Brain microvascular endothelial cell (primary cell): ENCODE data around the gene MPV17L2.

Source experiments
- DNase-seq: peaks from one replicate; pipeline ENCODE4 v3.0.0-alpha.2; 2020
- H3K27ac ChIP-seq: fragments of 250-450 bp; sonication (Bioruptor Pico); 2 replicates; pipeline ENCODE4 v1.5.1; 2020; ENCODE audit warnings: mild to moderate bottlenecking, moderate library complexity
- H3K27me3 ChIP-seq: fragments of 250-450 bp; sonication (Bioruptor Pico); replicated peaks from 2 replicates; pipeline ENCODE4 v1.5.1; 2020; ENCODE audit warnings: mild to moderate bottlenecking
- H3K36me3 ChIP-seq: fragments of 250-450 bp; sonication (Bioruptor Pico); replicated peaks from 2 replicates; pipeline ENCODE4 v1.5.1; 2020; ENCODE audit warnings: mild to moderate bottlenecking
- H3K4me3 ChIP-seq: 2 replicates; pipeline ENCODE4 v1.5.1; 2011; ENCODE audit warnings: low read depth, mild to moderate bottlenecking, control low read depth, low read length, moderate library complexity
- in situ Hi-C: cut with HindIII; loops from 2 replicates; pipeline ENCODE4 v1.10.0; 2017; ENCODE audit warnings: low sequenced_read_pairs, low pct_ligation_motif_present
- TF ChIP-seq, protein P1 (sequence below): IDR thresholded peaks from 2 replicates; pipeline ENCODE4 v1.5.1; 2011; ENCODE audit warnings: low read depth, mild to moderate bottlenecking, moderate library complexity, low read length, control low read depth, inconsistent platforms; ENCODE audit errors: missing control alignments

MPV17L2 gene

DNA sequence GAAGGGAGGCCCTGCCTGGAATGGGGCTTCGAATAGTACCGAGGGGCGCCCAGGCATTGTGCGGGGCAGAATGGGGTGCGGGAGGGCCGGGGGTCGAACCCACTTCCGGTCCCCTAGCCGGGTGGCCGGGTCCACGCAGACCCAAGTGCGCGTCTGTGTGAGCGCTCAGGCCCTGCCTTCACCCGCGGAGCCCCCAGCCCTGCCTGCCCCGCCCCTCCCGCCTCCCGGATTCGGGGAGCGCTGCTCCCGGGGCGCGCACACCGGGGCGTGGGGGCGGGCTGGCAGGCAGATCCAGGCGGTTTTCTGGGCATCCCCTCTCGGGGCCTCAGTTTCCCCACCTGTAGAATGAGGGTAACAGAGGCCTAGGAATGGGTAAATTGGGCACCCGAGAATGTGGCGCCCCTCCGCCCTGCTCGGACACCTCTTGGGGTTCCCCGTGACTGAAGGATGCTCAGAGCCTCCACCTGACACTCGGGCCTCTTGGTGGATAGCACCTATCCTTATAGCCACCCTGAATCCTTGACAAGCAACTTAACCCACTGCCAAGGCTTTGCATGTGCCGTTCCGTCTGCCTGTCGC, 39.4 kb upstream of the MPV17L2 start:
- Histone ChIP-seq H3K36me3 (peaks cover 2% of the 10 kb centered on the region), H3K27me3 (no peaks in the 10 kb centered on the region), H3K4me3 (peak overlapping the region; percentile 88), H3K27ac (peak overlapping the region; percentile 78)
- TF ChIP-seq, protein P1, sequence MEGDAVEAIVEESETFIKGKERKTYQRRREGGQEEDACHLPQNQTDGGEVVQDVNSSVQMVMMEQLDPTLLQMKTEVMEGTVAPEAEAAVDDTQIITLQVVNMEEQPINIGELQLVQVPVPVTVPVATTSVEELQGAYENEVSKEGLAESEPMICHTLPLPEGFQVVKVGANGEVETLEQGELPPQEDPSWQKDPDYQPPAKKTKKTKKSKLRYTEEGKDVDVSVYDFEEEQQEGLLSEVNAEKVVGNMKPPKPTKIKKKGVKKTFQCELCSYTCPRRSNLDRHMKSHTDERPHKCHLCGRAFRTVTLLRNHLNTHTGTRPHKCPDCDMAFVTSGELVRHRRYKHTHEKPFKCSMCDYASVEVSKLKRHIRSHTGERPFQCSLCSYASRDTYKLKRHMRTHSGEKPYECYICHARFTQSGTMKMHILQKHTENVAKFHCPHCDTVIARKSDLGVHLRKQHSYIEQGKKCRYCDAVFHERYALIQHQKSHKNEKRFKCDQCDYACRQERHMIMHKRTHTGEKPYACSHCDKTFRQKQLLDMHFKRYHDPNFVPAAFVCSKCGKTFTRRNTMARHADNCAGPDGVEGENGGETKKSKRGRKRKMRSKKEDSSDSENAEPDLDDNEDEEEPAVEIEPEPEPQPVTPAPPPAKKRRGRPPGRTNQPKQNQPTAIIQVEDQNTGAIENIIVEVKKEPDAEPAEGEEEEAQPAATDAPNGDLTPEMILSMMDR: no peak
- DNase-seq: no peak
- in situ Hi-C loops: no loop called here

DNA sequence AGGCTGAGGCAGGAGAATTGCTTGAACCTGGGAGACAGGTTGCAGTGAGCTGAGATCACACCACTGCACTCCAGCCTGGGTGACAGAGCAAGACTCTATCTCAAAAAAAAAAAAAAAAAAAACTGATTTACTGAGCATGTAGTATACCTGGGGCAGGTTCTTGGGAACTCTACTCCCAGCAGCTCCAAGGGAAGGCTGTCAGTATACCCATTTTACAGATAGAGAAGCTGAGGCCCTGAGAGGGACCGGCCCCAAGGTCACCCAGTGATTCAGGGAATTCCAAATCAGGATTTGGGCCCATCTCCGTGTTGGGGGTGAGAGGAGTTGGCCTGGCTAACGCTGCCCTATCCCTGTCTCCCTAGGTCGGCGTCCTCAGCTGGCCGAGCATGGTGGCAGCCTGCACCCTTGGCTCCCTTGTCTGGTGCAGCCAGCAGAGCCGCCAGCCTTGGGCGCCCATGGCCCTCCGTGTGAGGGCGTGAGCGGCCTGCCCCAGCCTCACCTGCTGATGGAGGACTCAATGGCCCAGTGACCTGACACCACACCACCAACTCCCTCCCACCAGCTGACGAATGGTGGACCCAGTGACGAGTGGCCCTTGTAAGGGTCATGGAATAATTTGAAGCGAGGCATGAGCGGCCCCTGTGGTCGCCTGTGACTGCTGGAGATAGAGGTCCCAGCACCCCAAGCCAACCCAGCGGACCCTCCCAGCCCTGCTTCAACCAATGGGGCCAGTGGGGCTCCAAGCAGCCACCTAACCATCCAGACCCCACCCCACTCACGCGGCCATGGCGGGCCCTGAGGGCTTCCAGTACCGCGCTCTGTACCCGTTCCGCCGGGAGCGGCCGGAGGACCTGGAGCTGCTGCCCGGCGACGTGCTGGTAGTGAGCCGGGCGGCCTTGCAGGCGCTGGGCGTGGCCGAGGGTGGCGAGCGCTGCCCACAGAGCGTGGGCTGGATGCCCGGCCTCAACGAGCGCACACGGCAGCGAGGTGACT, 37.6 kb upstream of the MPV17L2 start:
- H3K4me3 ChIP-seq: no peak overlapping the region
- in situ Hi-C loops: no loop called here
- peaks cover 6% of the 10 kb centered on the region for H3K36me3 ChIP-seq
- H3K27ac ChIP-seq: no peak overlapping the region
- no peak for DNase-seq
- H3K27me3 ChIP-seq: no peaks in the 10 kb centered on the region
- TF ChIP-seq, protein P1: no peak

DNA sequence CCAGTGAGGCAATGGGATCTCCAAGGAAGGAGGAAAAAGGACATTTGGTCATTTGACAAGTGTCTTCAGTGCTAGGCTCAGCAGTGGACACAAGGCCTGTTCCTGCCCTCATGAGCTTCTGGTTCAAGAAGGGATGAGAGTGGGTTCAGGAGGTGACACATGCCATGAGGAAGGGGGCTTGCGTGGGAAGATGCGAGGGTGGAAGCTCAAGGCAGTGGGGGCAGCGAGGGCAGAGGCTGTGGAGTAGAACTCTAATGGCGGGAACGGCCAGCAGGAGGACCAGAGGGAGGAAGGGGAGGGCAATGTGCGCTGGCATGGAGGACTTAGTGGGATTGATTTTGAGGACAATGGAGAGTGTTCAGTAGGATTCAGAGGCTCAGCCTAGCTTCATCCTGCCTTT, 36.8 kb upstream of the MPV17L2 start:
- H3K36me3 ChIP-seq: peaks cover 6% of the 10 kb centered on the region
- DNase-seq: no peak
- no peak overlapping the region for H3K4me3 ChIP-seq
- in situ Hi-C loops: no loop called here
- H3K27me3 ChIP-seq: no peaks in the 10 kb centered on the region
- TF ChIP-seq, protein P1: peak; percentile 11
- no peak overlapping the region for H3K27ac ChIP-seq

DNA sequence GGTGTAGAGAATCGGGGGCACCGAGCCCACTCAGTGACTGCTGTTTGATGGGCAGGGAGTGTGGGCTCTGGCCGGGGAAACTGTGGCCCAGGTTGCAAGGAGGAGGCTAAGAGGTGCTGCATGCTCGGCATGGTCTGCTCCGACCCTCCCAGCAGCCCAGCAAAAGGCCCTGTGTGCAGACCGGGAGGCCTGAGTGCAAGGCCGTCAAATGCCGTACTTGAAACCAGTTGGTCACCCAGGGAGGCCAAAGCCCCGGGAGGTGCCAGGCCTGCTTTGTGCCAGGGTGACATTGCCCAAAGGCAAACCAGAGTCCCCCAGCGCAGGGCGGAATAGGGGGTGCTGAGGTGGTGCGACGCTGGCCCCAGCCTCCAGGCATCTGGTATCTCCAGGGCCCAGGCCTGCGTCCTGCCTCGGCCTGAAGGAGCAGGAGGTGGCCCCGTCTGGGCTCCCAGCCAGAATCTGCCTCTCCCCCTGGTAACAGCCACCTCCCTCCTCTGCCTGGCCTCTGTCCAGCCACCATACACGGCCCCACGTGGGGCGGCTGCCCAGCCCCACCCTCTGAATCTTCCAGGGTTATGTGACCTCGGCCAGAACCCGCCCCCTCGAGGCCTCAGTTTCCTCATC, 36.1 kb upstream of the MPV17L2 start:
- peak; percentile 77 for DNase-seq
- no peak overlapping the region for H3K4me3 ChIP-seq
- TF ChIP-seq, protein P1: no peak
- peaks cover 6% of the 10 kb centered on the region for H3K36me3 ChIP-seq
- in situ Hi-C loops: no loop called here
- H3K27ac ChIP-seq: no peak overlapping the region
- no peaks in the 10 kb centered on the region for H3K27me3 ChIP-seq

DNA sequence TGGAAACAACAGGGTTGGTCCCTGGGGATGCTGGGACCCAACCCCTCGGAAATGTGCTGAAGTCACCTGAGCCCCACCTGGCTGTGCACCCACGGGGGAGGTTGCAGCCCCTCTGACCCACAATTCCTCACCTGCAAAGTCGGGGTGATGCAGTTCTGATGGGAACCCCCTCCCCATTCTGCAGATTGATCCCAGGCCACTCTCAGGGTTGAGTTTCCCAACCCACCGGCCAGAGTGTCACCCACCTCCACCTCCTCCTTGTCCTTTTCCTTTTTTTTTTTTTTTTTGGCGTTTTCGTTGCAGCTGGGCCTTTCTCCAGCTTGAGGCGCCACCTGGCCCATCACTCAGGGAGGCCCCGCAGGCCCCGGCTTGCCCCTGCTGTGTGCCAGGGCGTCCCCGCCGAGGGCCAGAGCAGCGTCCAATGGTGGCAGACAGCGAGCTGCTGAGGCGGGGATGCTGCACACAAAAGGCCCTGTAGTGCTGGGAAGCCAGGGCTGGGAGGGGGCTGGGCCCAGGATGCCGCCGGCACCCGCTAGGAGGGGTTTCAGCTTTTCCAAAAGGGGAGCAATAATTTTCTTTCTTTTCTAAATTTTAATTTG, 35.5 kb upstream of the MPV17L2 start:
- Histone ChIP-seq H3K4me3 (no peak overlapping the region), H3K36me3 (peaks cover 12% of the 10 kb centered on the region), H3K27me3 (no peaks in the 10 kb centered on the region), H3K27ac (no peak overlapping the region)
- DNase-seq: no peak
- TF ChIP-seq, protein P1: no peak
- in situ Hi-C loops: no loop called here
